Astrocyte of the spinal cord (primary cell): ENCODE data around the gene YPEL5.
A peak's percentile ranks its signal among the peaks of the same experiment; 100 is the strongest.

Source experiments
- DNase-seq: peaks from one replicate; pipeline ENCODE4 v3.0.0; 2011; ENCODE audit warnings: low read depth, low spot score
- H3K4me3 ChIP-seq: 2 replicates; pipeline ENCODE4 v1.5.1; 2011; ENCODE audit warnings: low read depth, mild to moderate bottlenecking, low read length, moderate library complexity
- in situ Hi-C: cut with HindIII; loops from 2 replicates; pipeline ENCODE4 v1.10.0; 2017; ENCODE audit warnings: low sequenced_read_pairs
- TF ChIP-seq, protein P1 (sequence below): IDR thresholded peaks from 2 replicates; pipeline ENCODE4 v1.5.1; 2012; ENCODE audit warnings: low read depth, mild to moderate bottlenecking, low read length, inconsistent platforms

The YPEL5 gene

GRCh38 chr2:30164131-30164925 is 17.5 kb downstream of the YPEL5 start:
- TF ChIP-seq, protein P1, sequence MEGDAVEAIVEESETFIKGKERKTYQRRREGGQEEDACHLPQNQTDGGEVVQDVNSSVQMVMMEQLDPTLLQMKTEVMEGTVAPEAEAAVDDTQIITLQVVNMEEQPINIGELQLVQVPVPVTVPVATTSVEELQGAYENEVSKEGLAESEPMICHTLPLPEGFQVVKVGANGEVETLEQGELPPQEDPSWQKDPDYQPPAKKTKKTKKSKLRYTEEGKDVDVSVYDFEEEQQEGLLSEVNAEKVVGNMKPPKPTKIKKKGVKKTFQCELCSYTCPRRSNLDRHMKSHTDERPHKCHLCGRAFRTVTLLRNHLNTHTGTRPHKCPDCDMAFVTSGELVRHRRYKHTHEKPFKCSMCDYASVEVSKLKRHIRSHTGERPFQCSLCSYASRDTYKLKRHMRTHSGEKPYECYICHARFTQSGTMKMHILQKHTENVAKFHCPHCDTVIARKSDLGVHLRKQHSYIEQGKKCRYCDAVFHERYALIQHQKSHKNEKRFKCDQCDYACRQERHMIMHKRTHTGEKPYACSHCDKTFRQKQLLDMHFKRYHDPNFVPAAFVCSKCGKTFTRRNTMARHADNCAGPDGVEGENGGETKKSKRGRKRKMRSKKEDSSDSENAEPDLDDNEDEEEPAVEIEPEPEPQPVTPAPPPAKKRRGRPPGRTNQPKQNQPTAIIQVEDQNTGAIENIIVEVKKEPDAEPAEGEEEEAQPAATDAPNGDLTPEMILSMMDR: no peak
- no peak for DNase-seq
- no peak overlapping the region for H3K4me3 ChIP-seq
- in situ Hi-C loops: no loop called here

GRCh38 chr2:30165050-30165520 is 18.3 kb downstream of the YPEL5 start:
- in situ Hi-C loops: no loop called here
- TF ChIP-seq, protein P1: peak; percentile 86
- H3K4me3 ChIP-seq: no peak overlapping the region
- DNase-seq: peak; percentile 87

DNA sequence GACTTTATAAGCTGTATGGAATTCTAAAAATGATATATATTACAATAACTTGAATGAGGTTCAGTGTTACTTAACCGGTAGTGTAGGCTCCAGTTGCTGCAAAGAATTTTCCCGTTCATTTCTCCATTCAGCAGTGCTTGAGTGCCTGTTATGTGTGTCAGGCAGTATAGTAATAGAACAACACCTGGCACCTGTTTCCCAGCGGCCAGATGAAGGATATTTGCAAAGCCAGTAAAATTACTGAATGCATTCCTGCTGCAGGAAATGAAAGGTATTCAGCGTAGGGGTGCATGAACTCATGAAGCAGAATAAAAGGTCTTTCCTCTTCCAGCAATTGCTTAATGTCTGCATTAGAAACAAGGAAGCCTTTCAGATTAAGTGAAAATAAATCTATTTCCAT is 18.8 kb downstream of the YPEL5 start:
- TF ChIP-seq, protein P1: no peak
- no peak overlapping the region for H3K4me3 ChIP-seq
- in situ Hi-C loops: no loop called here
- DNase-seq: no peak

DNA sequence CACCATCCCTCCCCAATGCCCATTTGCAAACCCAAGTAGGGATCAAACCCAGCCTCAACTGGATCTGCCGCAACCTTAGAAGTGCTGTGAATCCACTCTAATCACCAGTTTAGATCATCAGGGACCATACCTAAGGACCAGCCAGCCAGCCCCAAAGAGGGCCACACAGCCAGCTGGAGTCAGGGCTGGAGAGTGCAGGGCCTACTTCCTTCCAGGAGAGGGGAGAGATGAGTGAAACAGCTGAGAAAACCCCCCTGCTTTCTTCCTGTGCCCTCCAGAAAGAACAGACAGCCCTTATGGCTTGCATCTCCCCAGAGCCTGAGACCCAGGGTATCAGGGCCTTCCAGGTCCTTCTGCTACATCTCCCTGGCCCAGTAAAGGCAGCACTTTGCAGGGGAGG is 25.8 kb downstream of the YPEL5 start:
- in situ Hi-C loops: no loop called here
- no peak for DNase-seq
- no peak overlapping the region for H3K4me3 ChIP-seq
- TF ChIP-seq, protein P1: no peak

GRCh38 chr2:30177440-30177839 is 30.6 kb downstream of the YPEL5 start:
- in situ Hi-C loops: no loop called here
- no peak for DNase-seq
- TF ChIP-seq, protein P1: no peak
- H3K4me3 ChIP-seq: no peak overlapping the region

- no peak overlapping the region for H3K4me3 ChIP-seq
- DNase-seq: no peak
- TF ChIP-seq, protein P1: no peak
- in situ Hi-C loops: no loop called here
These were observed 31.1 kb downstream of the YPEL5 start for GRCh38 chr2:30177956-30178355.
